Subcutaneous abdominal adipose tissue (tissue), 5 donors: ENCODE measurements around the gene DUSP7.
"Not testable (repeated sequence)": the region's sequence is repeated elsewhere in the genome, so short reads cannot be mapped to it uniquely, and the experiment has no call there.

Experiments used
- H3K27ac ChIP-seq: one replicate; pipeline ENCODE4 v1.7.0; 2013; ENCODE audit warnings: low read depth, mild to moderate bottlenecking, inconsistent platforms, low read length, moderate library complexity
- H3K27me3 ChIP-seq, 5 donors: one replicate each; pipeline ENCODE4 v1.7.0; 2013; ENCODE audit warnings: low read length in 5 of 5, inconsistent platforms in 1 of 5; ENCODE audit not compliant: control insufficient read depth in 5 of 5, insufficient read depth in 4 of 5
- H3K36me3 ChIP-seq, 5 donors: one replicate each; pipeline ENCODE4 v1.7.0; 2013; ENCODE audit warnings: low read length in 5 of 5; ENCODE audit not compliant: control insufficient read depth in 5 of 5, insufficient read depth in 5 of 5
- H3K4me1 ChIP-seq, 5 donors: one replicate each; pipeline ENCODE4 v1.7.0; 2013; ENCODE audit warnings: low read length in 5 of 5, mild to moderate bottlenecking in 3 of 5, moderate library complexity in 1 of 5; ENCODE audit not compliant: control insufficient read depth in 5 of 5, insufficient read depth in 5 of 5
- H3K4me3 ChIP-seq, 5 donors: one replicate each; pipeline ENCODE4 v1.7.0; 2013; ENCODE audit warnings: low read length in 5 of 5, low read depth in 1 of 5
- H3K9ac ChIP-seq, 5 donors: one replicate each; pipeline ENCODE4 v1.7.0; 2013; ENCODE audit warnings: low read length in 5 of 5, mild to moderate bottlenecking in 4 of 5, moderate library complexity in 3 of 5
- H3K9me3 ChIP-seq, 5 donors: one replicate each; pipeline ENCODE4 v1.7.0; 2013; ENCODE audit warnings: low read length in 5 of 5; ENCODE audit not compliant: control insufficient read depth in 5 of 5
- donor health status: healthy.
- donor health status: healthy.
- donor health status: healthy.
- donor health status: healthy.
- donor health status: healthy.

Gene DUSP7

GRCh38 chr3:52039846-52040245, 16.5 kb downstream of the DUSP7 start:
- Histone ChIP-seq H3K27ac (no peak overlapping the region), H3K9ac (peak overlapping the region in 1 of 5 donors; percentile 41), H3K4me3 (no peak overlapping the region), H3K36me3 (no peaks in the 10 kb centered on the region), H3K9me3 (no peaks in the 10 kb centered on the region), H3K4me1 (peaks cover 0 to 16% (median 2%) of the 10 kb centered on the region in 5 donors), H3K27me3 (peaks cover 0 to 9% (median 5%) of the 10 kb centered on the region in 5 donors)

GRCh38 chr3:52039426-52039825, 16.9 kb downstream of the DUSP7 start:
- peak overlapping the region in 1 of 5 donors; percentile 41 for H3K9ac ChIP-seq
- no peak overlapping the region for H3K4me3 ChIP-seq
- no peak overlapping the region for H3K27ac ChIP-seq

GRCh38 chr3:52038227-52038626, 18.1 kb downstream of the DUSP7 start:
- H3K27me3 ChIP-seq, result peaks cover 0 to 9% (median 5%) of the 10 kb centered on the region in 5 donors
- no peak overlapping the region for H3K27ac ChIP-seq
- no peaks in the 10 kb centered on the region for H3K36me3 ChIP-seq
- peaks cover 0 to 16% (median 2%) of the 10 kb centered on the region in 5 donors for H3K4me1 ChIP-seq
- no peak overlapping the region for H3K4me3 ChIP-seq
- no peak overlapping the region for H3K9ac ChIP-seq
- no peaks in the 10 kb centered on the region for H3K9me3 ChIP-seq

More at GRCh38 chr3:52039426-52039825, 16.9 kb downstream of the DUSP7 start:
- peaks cover 0 to 16% (median 2%) of the 10 kb centered on the region in 5 donors for H3K4me1 ChIP-seq
- H3K36me3 ChIP-seq, result no peaks in the 10 kb centered on the region
- H3K27me3 ChIP-seq, result peaks cover 0 to 9% (median 5%) of the 10 kb centered on the region in 5 donors
- no peaks in the 10 kb centered on the region for H3K9me3 ChIP-seq

- H3K9me3 ChIP-seq, result no peaks in the 10 kb centered on the region
- H3K36me3 ChIP-seq, result no peaks in the 10 kb centered on the region
- H3K4me1 ChIP-seq, result peaks cover 0 to 16% (median 2%) of the 10 kb centered on the region in 5 donors
- peaks cover 0 to 9% (median 5%) of the 10 kb centered on the region in 5 donors for H3K27me3 ChIP-seq
- no peak overlapping the region for H3K27ac ChIP-seq
- no peak overlapping the region for H3K9ac ChIP-seq
- no peak overlapping the region for H3K4me3 ChIP-seq
Observed at GRCh38 chr3:52037291-52037690, 19.1 kb downstream of the DUSP7 start.

GRCh38 chr3:52036829-52037228, 19.5 kb downstream of the DUSP7 start:
- no peak overlapping the region for H3K27ac ChIP-seq
- peaks cover 0 to 9% (median 5%) of the 10 kb centered on the region in 5 donors for H3K27me3 ChIP-seq
- no peak overlapping the region for H3K4me3 ChIP-seq
- no peaks in the 10 kb centered on the region for H3K36me3 ChIP-seq
- H3K9ac ChIP-seq, result no peak overlapping the region
- peaks cover 0 to 16% (median 2%) of the 10 kb centered on the region in 5 donors for H3K4me1 ChIP-seq
- H3K9me3 ChIP-seq, result no peaks in the 10 kb centered on the region

- Histone ChIP-seq H3K36me3 (no peaks in the 10 kb centered on the region), H3K4me3 (no peak overlapping the region), H3K9ac (no peak overlapping the region), H3K27ac (no peak overlapping the region), H3K27me3 (peaks cover 0 to 9% (median 5%) of the 10 kb centered on the region in 5 donors), H3K9me3 (no peaks in the 10 kb centered on the region), H3K4me1 (peaks cover 0 to 16% (median 2%) of the 10 kb centered on the region in 5 donors)
Observed at GRCh38 chr3:52036222-52036694, 20.1 kb downstream of the DUSP7 start.

- no peak overlapping the region for H3K9ac ChIP-seq
- H3K27me3 ChIP-seq, result peaks cover 0 to 4% (median 2%) of the 10 kb centered on the region in 5 donors
- peaks cover 0 to 3% (median under 1%) of the 10 kb centered on the region in 5 donors for H3K4me1 ChIP-seq
- H3K36me3 ChIP-seq, result no peaks in the 10 kb centered on the region
- no peak overlapping the region for H3K4me3 ChIP-seq
- no peaks in the 10 kb centered on the region for H3K9me3 ChIP-seq
- H3K27ac ChIP-seq, result no peak overlapping the region
Observed at GRCh38 chr3:52034651-52035050, 21.7 kb downstream of the DUSP7 start.

GRCh38 chr3:52034212-52034611, 22.2 kb downstream of the DUSP7 start:
- H3K36me3 ChIP-seq, result no peaks in the 10 kb centered on the region
- no peak overlapping the region for H3K9ac ChIP-seq
- H3K27me3 ChIP-seq, result peaks cover 0 to 3% (median 0%) of the 10 kb centered on the region in 5 donors
- no peaks in the 10 kb centered on the region for H3K9me3 ChIP-seq
- no peak overlapping the region for H3K27ac ChIP-seq
- H3K4me3 ChIP-seq, result no peak overlapping the region
- no peaks in the 10 kb centered on the region for H3K4me1 ChIP-seq

GRCh38 chr3:52033748-52034147, 22.6 kb downstream of the DUSP7 start:
- H3K9me3 ChIP-seq, H3K4me1 ChIP-seq, H3K4me3 ChIP-seq, H3K27ac ChIP-seq, H3K27me3 ChIP-seq, H3K9ac ChIP-seq, H3K36me3 ChIP-seq: not testable (repeated sequence)

- Histone ChIP-seq H3K4me1 (no peaks in the 10 kb centered on the region), H3K36me3 (no peaks in the 10 kb centered on the region), H3K4me3 (no peak overlapping the region), H3K9ac (no peak overlapping the region), H3K9me3 (no peaks in the 10 kb centered on the region), H3K27ac (no peak overlapping the region), H3K27me3 (peaks cover 0 to 8% (median 0%) of the 10 kb centered on the region in 5 donors)
Observed at GRCh38 chr3:52032702-52033408, 23.5 kb downstream of the DUSP7 start.
